CD4-positive, alpha-beta memory T cell (primary cell): Measurements from ENCODE around the gene CTDSP1. TPM values are rescaled to one million over a fixed set of nuclear protein-coding genes. Genes with fewer than 3 reads are reported as not detected.
A peak's percentile ranks its signal among the peaks of the same experiment; 100 is the strongest.

Experiments used
- CTCF ChIA-PET: fragments of 350-600 bp; sonication (Branson Sonifier 250); formaldehyde crosslinking; loops from one replicate; lab custom pipeline; 2021; ENCODE audit warnings: inconsistent platforms; ENCODE audit not compliant: partially characterized antibody; lab: Charles Lee
- POLR2A ChIA-PET: fragments of 350-600 bp; sonication (Branson Sonifier 250); formaldehyde crosslinking; loops from one replicate; lab custom pipeline; 2021; ENCODE audit not compliant: partially characterized antibody; lab: Charles Lee
- DNase-seq, 5 donors: peaks; one replicate each; pipeline versions ENCODE4 v3.0.0 to v3.0.0-alpha.2; 2020 to 2022; ENCODE audit warnings: mixed read lengths in 1 of 5
- H3K27ac ChIP-seq: one replicate; pipeline ENCODE4 v1.7.0; 2013; ENCODE audit warnings: low read depth, low read length
- H3K27me3 ChIP-seq: 2 replicates; pipeline ENCODE4 v1.7.0; 2013; ENCODE audit warnings: mild to moderate bottlenecking, low read length, moderate library complexity; ENCODE audit not compliant: insufficient read depth
- H3K36me3 ChIP-seq: 2 replicates; pipeline ENCODE4 v1.7.0; 2013; ENCODE audit warnings: mild to moderate bottlenecking, low read length, moderate library complexity; ENCODE audit not compliant: insufficient read depth
- H3K4me1 ChIP-seq: 2 replicates; pipeline ENCODE4 v1.7.0; 2013; ENCODE audit warnings: mild to moderate bottlenecking, low read length, moderate library complexity; ENCODE audit not compliant: insufficient read depth
- H3K4me3 ChIP-seq, 2 donors: one replicate each; pipeline ENCODE4 v1.7.0; 2013; ENCODE audit warnings: low read length in 2 of 2, mild to moderate bottlenecking in 1 of 2
- H3K9me3 ChIP-seq, 2 donors: one replicate each; pipeline ENCODE4 v1.7.0; 2013; ENCODE audit warnings: low read length in 2 of 2, control low read depth in 1 of 2; ENCODE audit not compliant: control insufficient read depth in 1 of 2
- H3K27ac Mint-ChIP-seq, 7 donors: one replicate each; pipeline ENCODE4 v1.8.0; 2020 to 2021; ENCODE audit warnings: mixed read lengths in 7 of 7, mild to moderate bottlenecking in 6 of 7, inconsistent platforms in 3 of 7, moderate library complexity in 3 of 7
- H3K27me3 Mint-ChIP-seq, 2 donors: one replicate each; pipeline ENCODE4 v1.8.0; 2020 to 2021; ENCODE audit warnings: mixed read lengths in 2 of 2
- H3K36me3 Mint-ChIP-seq, 2 donors: one replicate each; pipeline ENCODE4 v1.8.0; 2020 to 2021; ENCODE audit warnings: mixed read lengths in 2 of 2, inconsistent platforms in 1 of 2, mild to moderate bottlenecking in 1 of 2
- H3K4me1 Mint-ChIP-seq, 4 donors: one replicate each; pipeline ENCODE4 v1.8.0; 2020 to 2021; ENCODE audit warnings: mixed read lengths in 4 of 4, mild to moderate bottlenecking in 1 of 4
- H3K4me3 Mint-ChIP-seq, 8 donors: one replicate each; pipeline ENCODE4 v1.8.0; 2020 to 2021; ENCODE audit warnings: mixed read lengths in 8 of 8, mild to moderate bottlenecking in 7 of 8, moderate library complexity in 6 of 8, inconsistent platforms in 3 of 8
- H3K9me3 Mint-ChIP-seq, 8 donors: one replicate each; pipeline ENCODE4 v1.8.0; 2020 to 2021; ENCODE audit warnings: mixed read lengths in 8 of 8, mild to moderate bottlenecking in 5 of 8, inconsistent platforms in 3 of 8, moderate library complexity in 1 of 8
- intact Hi-C: fragments of 100-400 bp; cut with micrococcal nuclease; formaldehyde crosslinking; loops from one replicate; pipeline ENCODE4 v1.15.1; 2023
- polyA plus RNA-seq, 2 donors: library from polyadenylated mRNA; unstranded; fragments of 300-500 nt; fragmentation: Illumina TruSeq; gene quantifications; one replicate each; pipeline ENCODE4 v1.2.3, GENCODE V29; 2021
- total RNA-seq, 2 experiments: library from RNA; stranded (reverse); gene quantifications; one replicate each; pipeline ENCODE4 v1.2.3, GENCODE V29; 2021

Gene CTDSP1
- total and polyA plus RNA-seq, 4 experiments from 2014 or later: 26.4 to 183 (median 110) TPM

- peak overlapping the region; percentile 34 to 63 for H3K4me3 ChIP-seq
- POLR2A ChIA-PET: interaction anchor here (0.8 to 6.1 kb wide), 20 partner anchors 9 to 841 kb away, joined by 3 to 109 read pairs (median 4); partner anchors contain the start of genes AAMP, BCS1L, CATIP and PNKD
- CTCF ChIA-PET: interaction anchor here (0.5 to 2.7 kb wide), 11 partner anchors 10 to 281 kb away, joined by 3 to 18 read pairs (median 4); partner anchors contain the start of genes AAMP and PNKD
- Mint-ChIP-seq H3K36me3 (peaks cover 6 to 40% of the 10 kb centered on the region in 2 donors), H3K9me3 (no peaks in the 10 kb centered on the region), H3K27ac (peak overlapping the region; percentile 93 to 100 (median 96)), H3K27me3 (no peaks in the 10 kb centered on the region), H3K4me1 (peaks cover 32 to 67% (median 50%) of the 10 kb centered on the region in 4 donors), H3K4me3 (peak overlapping the region; percentile 80 to 91 (median 87))
- DNase-seq: peak; percentile 88 to 92 (median 91)
- intact Hi-C loops: loop anchor here (1.0 to 5.0 kb wide), 11 partner anchors 10 to 981 kb away; partner anchors contain the start of genes AAMP, CNOT9, DNPEP and PNKD
- peak overlapping the region; percentile 71 for H3K27ac ChIP-seq
- H3K4me1 ChIP-seq: peaks cover 62% of the 10 kb centered on the region
- no peaks in the 10 kb centered on the region for H3K9me3 ChIP-seq
- peaks cover 25% of the 10 kb centered on the region for H3K36me3 ChIP-seq
- H3K27me3 ChIP-seq: no peaks in the 10 kb centered on the region
Measured at GRCh38 chr2:218406209-218406948, 6.7 kb downstream of the CTDSP1 start.

- H3K27ac Mint-ChIP-seq: peak overlapping the region; percentile 90 to 100 (median 94)
- intact Hi-C loops: loop anchor here (1.0 to 5.0 kb wide), 11 partner anchors 11 to 980 kb away; partner anchors contain the start of genes AAMP, CNOT9, DNPEP and PNKD
- H3K27me3 Mint-ChIP-seq: no peaks in the 10 kb centered on the region
- H3K4me1 ChIP-seq: peaks cover 55% of the 10 kb centered on the region
- H3K4me3 Mint-ChIP-seq: peak overlapping the region; percentile 79 to 91 (median 84)
- H3K9me3 Mint-ChIP-seq: no peaks in the 10 kb centered on the region
- H3K36me3 Mint-ChIP-seq: peaks cover 6 to 35% of the 10 kb centered on the region in 2 donors
- no peaks in the 10 kb centered on the region for H3K27me3 ChIP-seq
- ChIA-PET POLR2A (interaction anchor here (0.7 to 6.1 kb wide), 16 partner anchors 10 to 252 kb away, joined by 3 to 109 read pairs (median 4); partner anchors contain the start of genes AAMP, BCS1L, PNKD and TMBIM1), CTCF (interaction anchor here (1.0 to 2.7 kb wide), 8 partner anchors 11 to 281 kb away, joined by 3 to 18 read pairs (median 4); no protein-coding TSS in a partner anchor)
- H3K27ac ChIP-seq: peak overlapping the region; percentile 71
- H3K36me3 ChIP-seq: peaks cover 21% of the 10 kb centered on the region
- peak overlapping the region; percentile 34 to 63 for H3K4me3 ChIP-seq
- H3K4me1 Mint-ChIP-seq: peaks cover 31 to 60% (median 45%) of the 10 kb centered on the region in 4 donors
- DNase-seq: peak; percentile 70 to 77 (median 71)
- no peaks in the 10 kb centered on the region for H3K9me3 ChIP-seq
Measured at GRCh38 chr2:218406949-218407618, 7.4 kb downstream of the CTDSP1 start.

- intact Hi-C loops: loop anchor here (5.0 kb wide), 3 partner anchors 45 to 980 kb away; partner anchors contain the start of gene DNPEP
- peak overlapping the region in 5 of 8 donors; percentile 24 to 88 (median 40) for H3K4me3 Mint-ChIP-seq
- ChIA-PET POLR2A (interaction anchor here (0.9 to 6.1 kb wide), 7 partner anchors 11 to 162 kb away, joined by 4 to 109 read pairs (median 5); partner anchors contain the start of gene TMBIM1), CTCF (interaction anchor here (2.7 kb wide), 1 partner anchor 58 kb away, joined by 10 read pairs; no protein-coding TSS in a partner anchor)
- Histone ChIP-seq H3K4me3 (no peak overlapping the region), H3K36me3 (peaks cover 15% of the 10 kb centered on the region), H3K4me1 (peaks cover 54% of the 10 kb centered on the region), H3K27ac (no peak overlapping the region), H3K27me3 (no peaks in the 10 kb centered on the region), H3K9me3 (no peaks in the 10 kb centered on the region)
- H3K4me1 Mint-ChIP-seq: peaks cover 33 to 57% (median 45%) of the 10 kb centered on the region in 4 donors
- H3K27me3 Mint-ChIP-seq: no peaks in the 10 kb centered on the region
- DNase-seq: no peak
- H3K27ac Mint-ChIP-seq: peak overlapping the region in 2 of 7 donors; percentile 69 to 100
- peaks cover 6 to 31% of the 10 kb centered on the region in 2 donors for H3K36me3 Mint-ChIP-seq
- H3K9me3 Mint-ChIP-seq: no peaks in the 10 kb centered on the region
Measured at GRCh38 chr2:218407717-218408116, 8.0 kb downstream of the CTDSP1 start.

GRCh38 chr2:218418321-218418716, 18.7 kb downstream of the CTDSP1 start:
- H3K4me3 ChIP-seq: no peak overlapping the region
- no peaks in the 10 kb centered on the region for H3K4me1 ChIP-seq
- Mint-ChIP-seq H3K4me1 (no peaks in the 10 kb centered on the region), H3K27me3 (peaks cover 0 to 1% of the 10 kb centered on the region in 2 donors), H3K36me3 (no peaks in the 10 kb centered on the region), H3K9me3 (no peaks in the 10 kb centered on the region), H3K27ac (no peak overlapping the region), H3K4me3 (no peak overlapping the region)
- no peaks in the 10 kb centered on the region for H3K27me3 ChIP-seq
- no peaks in the 10 kb centered on the region for H3K9me3 ChIP-seq
- H3K36me3 ChIP-seq: no peaks in the 10 kb centered on the region
- intact Hi-C loops: no loop called here
- no peak overlapping the region for H3K27ac ChIP-seq
- ChIA-PET POLR2A (no interaction called here), CTCF (no interaction called here)
- no peak for DNase-seq

GRCh38 chr2:218418717-218419458, 19.2 kb downstream of the CTDSP1 start, which contains the start of gene VIL1:
Gene VIL1 (plus strand): TSS chr2:218419123. CDS start chr2:218423779, 4,656 bp downstream.
- Histone ChIP-seq H3K4me3 (no peak within 1 kb of the TSS), H3K9me3 (no peaks in the 10 kb centered on the region), H3K27ac (no peak within 1 kb of the TSS), H3K36me3 (no peaks in the 10 kb centered on the region), H3K27me3 (no peaks in the 10 kb centered on the region), H3K4me1 (no peaks in the 10 kb centered on the region)
- H3K27me3 Mint-ChIP-seq: peaks cover 0 to 1% of the 10 kb centered on the region in 2 donors
- H3K9me3 Mint-ChIP-seq: no peaks in the 10 kb centered on the region
- H3K27ac Mint-ChIP-seq: peak within 1 kb of the TSS in 1 of 7 donors; percentile 75
- CTCF ChIA-PET: no interaction called here
- POLR2A ChIA-PET: no interaction called here
- no peaks in the 10 kb centered on the region for H3K4me1 Mint-ChIP-seq
- intact Hi-C loops: no loop called here
- no peaks in the 10 kb centered on the region for H3K36me3 Mint-ChIP-seq
- no peak for DNase-seq
- no peak within 1 kb of the TSS for H3K4me3 Mint-ChIP-seq

- peak overlapping the region in 1 of 7 donors; percentile 75 for H3K27ac Mint-ChIP-seq
- no peaks in the 10 kb centered on the region for H3K9me3 Mint-ChIP-seq
- Histone ChIP-seq H3K36me3 (no peaks in the 10 kb centered on the region), H3K27ac (no peak overlapping the region), H3K4me3 (no peak overlapping the region), H3K4me1 (no peaks in the 10 kb centered on the region), H3K27me3 (no peaks in the 10 kb centered on the region), H3K9me3 (no peaks in the 10 kb centered on the region)
- peaks cover 0 to 1% of the 10 kb centered on the region in 2 donors for H3K27me3 Mint-ChIP-seq
- intact Hi-C loops: no loop called here
- POLR2A ChIA-PET: no interaction called here
- H3K36me3 Mint-ChIP-seq: no peaks in the 10 kb centered on the region
- CTCF ChIA-PET: no interaction called here
- no peaks in the 10 kb centered on the region for H3K4me1 Mint-ChIP-seq
- DNase-seq: no peak
- H3K4me3 Mint-ChIP-seq: no peak overlapping the region
Measured at GRCh38 chr2:218419630-218420216, 20.1 kb downstream of the CTDSP1 start.
